ENCODE data around the gene TRAFD1.

TRAFD1 gene

GRCh38 chr12:112179916-112180315 is 54.6 kb downstream of the TRAFD1 start:
- DNase-seq, result no peak

- no peak for DNase-seq
These were observed 55.1 kb downstream of the TRAFD1 start for GRCh38 chr12:112180422-112180821.

- no peak for DNase-seq
These were observed 57.1 kb downstream of the TRAFD1 start for GRCh38 chr12:112182499-112182898.

- no peak for DNase-seq
These were observed 58.0 kb downstream of the TRAFD1 start for GRCh38 chr12:112183141-112184021.

- no peak for DNase-seq
These were observed 58.9 kb downstream of the TRAFD1 start for GRCh38 chr12:112184056-112184887.

- no peak for DNase-seq
These were observed 59.9 kb downstream of the TRAFD1 start for GRCh38 chr12:112185093-112185923.

GRCh38 chr12:112188130-112188830 is 62.9 kb downstream of the TRAFD1 start:
- no peak for DNase-seq

- no peak for DNase-seq
These were observed 65.1 kb downstream of the TRAFD1 start for GRCh38 chr12:112190231-112191025.

- DNase-seq, result no peak
These were observed 65.8 kb downstream of the TRAFD1 start for GRCh38 chr12:112191201-112191600.

- no peak for DNase-seq
These were observed 66.5 kb downstream of the TRAFD1 start for GRCh38 chr12:112191840-112192321.

- DNase-seq, result no peak
These were observed 67.1 kb downstream of the TRAFD1 start for GRCh38 chr12:112192475-112192874.

- DNase-seq, result no peak
These were observed 69.4 kb downstream of the TRAFD1 start for GRCh38 chr12:112194601-112195247.

- DNase-seq, result no peak
These were observed 71.0 kb downstream of the TRAFD1 start for GRCh38 chr12:112196196-112196875.

GRCh38 chr12:112198120-112198733 is 72.9 kb downstream of the TRAFD1 start:
- DNase-seq, result no peak

- no peak for DNase-seq
These were observed 73.8 kb downstream of the TRAFD1 start for GRCh38 chr12:112199136-112199535.

Measured in NCI-H1048 (cell line).